Liver (tissue), 3 donors: Measurements from ENCODE around the gene HAND2.

Experiments used
- JUND ChIP-seq, 2 donors: IDR thresholded peaks; 2 replicates each; pipeline ENCODE4 v1.6.1; 2016; ENCODE audit warnings: antibody characterized with exemption in 2 of 2
- RAD21 ChIP-seq, 2 donors: IDR thresholded peaks; 2 replicates each; pipeline ENCODE4 v1.6.1; 2016; ENCODE audit warnings: antibody characterized with exemption in 2 of 2, mild to moderate bottlenecking in 2 of 2
- YY1 ChIP-seq: IDR thresholded peaks from 2 replicates; pipeline ENCODE4 v1.6.1; 2016; ENCODE audit warnings: antibody characterized with exemption, mild to moderate bottlenecking
- TF ChIP-seq, protein P1 (sequence below): fragments of 150-350 bp; IDR thresholded peaks from 2 replicates; pipeline ENCODE4 v1.5.1; 2017; ENCODE audit warnings: improper control_type of control experiment, low read depth, low read length; ENCODE audit not compliant: missing input control
- donor health status: healthy.
- donor health status: healthy.

GRCh38 chr4:173489514-173489913, 40.5 kb downstream of the HAND2 start:
- TF ChIP-seq, protein P1, sequence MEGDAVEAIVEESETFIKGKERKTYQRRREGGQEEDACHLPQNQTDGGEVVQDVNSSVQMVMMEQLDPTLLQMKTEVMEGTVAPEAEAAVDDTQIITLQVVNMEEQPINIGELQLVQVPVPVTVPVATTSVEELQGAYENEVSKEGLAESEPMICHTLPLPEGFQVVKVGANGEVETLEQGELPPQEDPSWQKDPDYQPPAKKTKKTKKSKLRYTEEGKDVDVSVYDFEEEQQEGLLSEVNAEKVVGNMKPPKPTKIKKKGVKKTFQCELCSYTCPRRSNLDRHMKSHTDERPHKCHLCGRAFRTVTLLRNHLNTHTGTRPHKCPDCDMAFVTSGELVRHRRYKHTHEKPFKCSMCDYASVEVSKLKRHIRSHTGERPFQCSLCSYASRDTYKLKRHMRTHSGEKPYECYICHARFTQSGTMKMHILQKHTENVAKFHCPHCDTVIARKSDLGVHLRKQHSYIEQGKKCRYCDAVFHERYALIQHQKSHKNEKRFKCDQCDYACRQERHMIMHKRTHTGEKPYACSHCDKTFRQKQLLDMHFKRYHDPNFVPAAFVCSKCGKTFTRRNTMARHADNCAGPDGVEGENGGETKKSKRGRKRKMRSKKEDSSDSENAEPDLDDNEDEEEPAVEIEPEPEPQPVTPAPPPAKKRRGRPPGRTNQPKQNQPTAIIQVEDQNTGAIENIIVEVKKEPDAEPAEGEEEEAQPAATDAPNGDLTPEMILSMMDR, result no peak
- TF ChIP-seq JUND (IDR thresholded peaks at IDR 0.05) (no peak), YY1 (no peak), RAD21 (IDR thresholded peaks at IDR 0.05) (no peak)
